Kidney (tissue), 14 donors: ENCODE results near the gene RAPGEF4. TPM values are rescaled to one million over a fixed set of nuclear protein-coding genes. Genes with fewer than 3 reads are reported as not detected.

Source experiments
- DNase-seq, 5 donors: peaks; one replicate each; pipeline ENCODE4 v3.0.0-alpha.2; 2013 to 2020
- FAIRE-seq: peaks from 2 replicates; lab custom pipeline; 2012; peaks lifted over from hg19 to GRCh38; lab: Jason Lieb, UNC
- H3K27ac ChIP-seq, 2 donors: one replicate each; pipeline ENCODE4 v1.7.0; 2013; ENCODE audit warnings: low read depth in 2 of 2, low read length in 2 of 2, inconsistent platforms in 1 of 2
- H3K27me3 ChIP-seq: one replicate; pipeline ENCODE4 v1.7.1; 2013; ENCODE audit warnings: low read length, inconsistent platforms; ENCODE audit not compliant: control insufficient read depth, insufficient read depth
- H3K36me3 ChIP-seq, 3 donors: one replicate each; pipeline versions ENCODE4 v1.7.0 to v1.7.1; 2013; ENCODE audit warnings: low read length in 3 of 3, control low read depth in 1 of 3, inconsistent platforms in 1 of 3; ENCODE audit not compliant: insufficient read depth in 3 of 3, control insufficient read depth in 2 of 3
- H3K4me1 ChIP-seq, 3 donors: one replicate each; pipeline versions ENCODE4 v1.7.0 to v1.7.1; 2013; ENCODE audit warnings: low read length in 3 of 3, inconsistent platforms in 1 of 3, low read depth in 1 of 3; ENCODE audit not compliant: control insufficient read depth in 2 of 3, insufficient read depth in 2 of 3
- H3K4me3 ChIP-seq, 3 donors: one replicate each; pipeline versions ENCODE4 v1.7.0 to v1.8.1; 2013; ENCODE audit warnings: low read length in 3 of 3, control low read depth in 1 of 3, inconsistent platforms in 1 of 3
- H3K9ac ChIP-seq, 3 donors: one replicate each; pipeline versions ENCODE4 v1.7.0 to v1.7.1; 2013; ENCODE audit warnings: low read length in 3 of 3, control low read depth in 1 of 3, inconsistent platforms in 1 of 3
- H3K9me3 ChIP-seq, 3 donors: one replicate each; pipeline versions ENCODE4 v1.7.0 to v1.7.1; 2013; ENCODE audit warnings: low read length in 3 of 3, control low read depth in 1 of 3, inconsistent platforms in 1 of 3; ENCODE audit not compliant: control insufficient read depth in 2 of 3, insufficient read depth in 1 of 3
- CTCF ChIP-seq: IDR thresholded peaks from 3 replicates; pipeline ENCODE4 v1.5.1; 2012; ENCODE audit warnings: mild to moderate bottlenecking, moderate library complexity, borderline replicate concordance; ENCODE audit not compliant: insufficient read depth; ENCODE audit errors: extremely low read depth
- intact Hi-C: fragments of 100-400 bp; cut with DNase I; formaldehyde crosslinking; loops from one replicate; pipeline ENCODE4 v1.11.1; 2022
- polyA plus RNA-seq: library from polyadenylated mRNA; stranded (reverse); fragments of 350-450 nt; fragmentation: Illumina TruSeq; extraction: RNeasy Lipid Tissue Mini Kit (QIAGEN cat#74804); gene quantifications from one replicate; pipeline ENCODE4 v1.2.3, GENCODE V29; 2014; ENCODE audit warnings: low read depth, low replicate concordance; ENCODE audit not compliant: insufficient read depth
- total RNA-seq: library from RNA; stranded (reverse); fragmentation: NEBNext Ultra II Directional; extraction: Animal tissue kit (Norgen Biotek cat#: 25700); gene quantifications from one replicate; pipeline ENCODE4 v1.2.1, GENCODE V29; 2021
- donor health status: control.
- donor health status: control.
- donor health status: control.
- donor health status: control.
- donor health status: control.
- donor health status: DM: yes; HTN: yes; CAD: no.
- donor health status: Normal renal cell carcinoma (clear cell type).

The RAPGEF4 gene
- total and polyA plus RNA-seq, 2 donors from 2014 or later: 3.8 to 13.6 TPM

GRCh38 chr2:172861656-172862476 lies 126.2 kb downstream of the RAPGEF4 start:
- H3K27me3 ChIP-seq: no peaks in the 10 kb centered on the region
- no peak overlapping the region for H3K27ac ChIP-seq
- intact Hi-C loops: no loop called here
- no peaks in the 10 kb centered on the region for H3K36me3 ChIP-seq
- no peaks in the 10 kb centered on the region for H3K9me3 ChIP-seq
- TF ChIP-seq CTCF: no peak
- H3K4me3 ChIP-seq: no peak overlapping the region
- H3K9ac ChIP-seq: no peak overlapping the region
- DNase-seq (no peak), FAIRE-seq (no peak)
- H3K4me1 ChIP-seq: peaks cover 0 to 2% (median 0%) of the 10 kb centered on the region in 3 donors

- H3K27ac ChIP-seq: no peak overlapping the region
- DNase-seq (no peak), FAIRE-seq (no peak)
- intact Hi-C loops: no loop called here
- no peaks in the 10 kb centered on the region for H3K9me3 ChIP-seq
- H3K4me1 ChIP-seq: peaks cover 0 to 2% (median 0%) of the 10 kb centered on the region in 3 donors
- no peaks in the 10 kb centered on the region for H3K27me3 ChIP-seq
- H3K4me3 ChIP-seq: no peak overlapping the region
- TF ChIP-seq CTCF: no peak
- H3K36me3 ChIP-seq: no peaks in the 10 kb centered on the region
- no peak overlapping the region for H3K9ac ChIP-seq
Observed at GRCh38 chr2:172863341-172863740, 127.7 kb downstream of the RAPGEF4 start.

- no peak overlapping the region for H3K9ac ChIP-seq
- intact Hi-C loops: no loop called here
- H3K4me1 ChIP-seq: peaks cover 0 to 2% (median 0%) of the 10 kb centered on the region in 3 donors
- H3K27ac ChIP-seq: no peak overlapping the region
- TF ChIP-seq CTCF: peak; percentile 19
- no peaks in the 10 kb centered on the region for H3K9me3 ChIP-seq
- H3K4me3 ChIP-seq: no peak overlapping the region
- FAIRE-seq (no peak), DNase-seq (no peak)
- no peaks in the 10 kb centered on the region for H3K27me3 ChIP-seq
- H3K36me3 ChIP-seq: no peaks in the 10 kb centered on the region
Observed at GRCh38 chr2:172864182-172864581, 128.5 kb downstream of the RAPGEF4 start.

DNA sequence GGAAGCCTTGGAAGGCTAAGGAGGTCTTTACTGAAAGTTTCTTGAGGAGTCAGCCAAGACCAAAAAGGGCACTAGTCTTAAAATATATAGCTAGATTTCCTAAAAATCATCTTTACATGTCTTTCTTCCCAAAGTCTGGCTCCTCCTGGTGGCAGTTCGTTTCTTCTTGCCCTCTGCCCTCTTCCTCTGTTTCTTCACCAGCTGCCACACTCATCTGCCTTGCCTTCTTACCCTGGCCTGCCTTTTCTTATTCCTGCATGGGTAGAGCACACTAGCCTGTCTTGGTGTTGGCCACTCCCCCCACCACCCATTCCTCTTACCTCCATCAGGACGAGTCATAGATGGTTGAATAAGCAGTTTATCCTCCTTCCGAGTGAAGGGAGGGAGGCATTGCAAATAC lies 129.8 kb downstream of the RAPGEF4 start:
- DNase-seq (no peak), FAIRE-seq (no peak)
- Histone ChIP-seq H3K9me3 (no peaks in the 10 kb centered on the region), H3K27ac (no peak overlapping the region), H3K36me3 (no peaks in the 10 kb centered on the region), H3K4me1 (peaks cover 0 to 2% (median 0%) of the 10 kb centered on the region in 3 donors), H3K9ac (no peak overlapping the region), H3K27me3 (no peaks in the 10 kb centered on the region), H3K4me3 (no peak overlapping the region)
- intact Hi-C loops: no loop called here
- TF ChIP-seq CTCF: no peak
